H1 (cell line): ENCODE results near the gene PLP2. TPM values are rescaled to one million over a fixed set of nuclear protein-coding genes. Genes with fewer than 3 reads are reported as not detected.

ENCODE experiments used
- CTCF ChIA-PET: fragments of 300-600 bp; sonication (Branson Sonifier 250); formaldehyde crosslinking; loops from one replicate; lab custom pipeline; 2021; ENCODE audit not compliant: partially characterized antibody; lab: Charles Lee
- POLR2A ChIA-PET: fragments of 300-600 bp; sonication (Branson Sonifier 250); formaldehyde crosslinking; loops from one replicate; lab custom pipeline; 2021; ENCODE audit warnings: inconsistent platforms; ENCODE audit not compliant: partially characterized antibody; lab: Charles Lee
- DNase-seq, 2 experiments: peaks; one replicate each; pipeline versions ENCODE4 v3.0.0 to v3.0.0-alpha.2; 2010 to 2022; ENCODE audit warnings: low spot score in 2 of 2, low read depth in 1 of 2, mixed read lengths in 1 of 2
- FAIRE-seq: peaks from 2 replicates; lab custom pipeline; 2011; peaks lifted over from hg19 to GRCh38; lab: Jason Lieb, UNC
- H2AFZ ChIP-seq: 2 replicates; pipeline ENCODE4 v1.8.1; 2012; ENCODE audit warnings: low read length, inconsistent platforms
- H2AK5ac ChIP-seq: 2 replicates; pipeline ENCODE4 v1.6.1; 2013; ENCODE audit warnings: low read depth, low read length
- H2BK120ac ChIP-seq: replicated peaks from 2 replicates; pipeline ENCODE3; 2013; ENCODE audit warnings: low read depth, low read length, inconsistent platforms
- H2BK12ac ChIP-seq: 2 replicates; pipeline ENCODE4 v1.6.1; 2013; ENCODE audit warnings: low read depth, low read length
- H2BK15ac ChIP-seq: 2 replicates; pipeline ENCODE4 v1.6.1; 2013; ENCODE audit warnings: low read length
- H2BK20ac ChIP-seq: 2 replicates; pipeline ENCODE4 v1.6.1; 2013; ENCODE audit warnings: low read length
- H2BK5ac ChIP-seq: 2 replicates; pipeline ENCODE4 v1.6.1; 2013; ENCODE audit warnings: low read depth, low read length
- H3K14ac ChIP-seq: 2 replicates; pipeline ENCODE4 v1.6.1; 2013; ENCODE audit warnings: inconsistent platforms; ENCODE audit not compliant: insufficient read length
- H3K18ac ChIP-seq: 2 replicates; pipeline ENCODE4 v1.6.1; 2013; ENCODE audit warnings: low read length; ENCODE audit errors: extremely low read depth
- H3K23ac ChIP-seq: 2 replicates; pipeline ENCODE4 v1.6.1; 2013; ENCODE audit warnings: inconsistent platforms; ENCODE audit not compliant: insufficient read length
- H3K23me2 ChIP-seq: 2 replicates; pipeline ENCODE4 v1.6.1; 2013; ENCODE audit warnings: low read depth, low read length
- H3K27ac ChIP-seq: 2 replicates; pipeline ENCODE4 v1.6.1; 2011; ENCODE audit warnings: low read depth, low read length, inconsistent platforms
- H3K27me3 ChIP-seq, 4 experiments: replicated peaks in 1 of 4; 1 replicate in 1 of 4; 2 replicates in 3 of 4; pipeline versions ENCODE4 v1.6.1 to v1.8.1; 2011 to 2013; ENCODE audit warnings: low read length in 3 of 4, mild to moderate bottlenecking in 3 of 4, inconsistent platforms in 2 of 4, mixed read lengths in 2 of 4, moderate library complexity in 1 of 4; ENCODE audit not compliant: control insufficient read depth in 3 of 4, insufficient read depth in 3 of 4; ENCODE audit errors: extremely low read depth in 1 of 4
- H3K36me3 ChIP-seq, 4 experiments: 2 replicates each; pipeline versions ENCODE4 v1.6.1 to v1.8.1; 2011 to 2013; ENCODE audit warnings: mild to moderate bottlenecking in 4 of 4, low read length in 3 of 4, moderate library complexity in 2 of 4, control low read depth in 1 of 4, inconsistent platforms in 1 of 4; ENCODE audit not compliant: insufficient read depth in 4 of 4, control insufficient read depth in 2 of 4
- H3K4ac ChIP-seq: replicated peaks from 2 replicates; pipeline ENCODE3; 2013; ENCODE audit warnings: low read length, low read depth, mixed read lengths, inconsistent platforms; ENCODE audit not compliant: insufficient read length
- H3K4me1 ChIP-seq, 4 experiments: replicated peaks in 1 of 4; 1 replicate in 1 of 4; 2 replicates in 3 of 4; pipeline versions ENCODE4 v1.6.1 to v1.8.1; 2011 to 2013; ENCODE audit warnings: low read length in 3 of 4, inconsistent platforms in 2 of 4, mixed read lengths in 1 of 4; ENCODE audit not compliant: insufficient read depth in 4 of 4, control insufficient read depth in 3 of 4
- H3K4me2 ChIP-seq, 2 experiments: 2 replicates each; pipeline versions ENCODE4 v1.6.1 to v1.8.1; 2011 to 2013; ENCODE audit warnings: low read depth in 2 of 2, low read length in 2 of 2, control low read depth in 1 of 2, inconsistent platforms in 1 of 2, mild to moderate bottlenecking in 1 of 2; ENCODE audit not compliant: insufficient read depth in 1 of 2
- H3K4me3 ChIP-seq, 4 experiments: fragments of 200-600, 300-600 bp in 1 of 4; sonication (generic), shearing (Covaris generic), sonication (Bioruptor Twin) in 1 of 4; 2 replicates each; pipeline versions ENCODE4 v1.5.1 to v1.8.1; 2011 to 2016; ENCODE audit warnings: low read length in 4 of 4, low read depth in 3 of 4, control low read depth in 2 of 4, inconsistent platforms in 2 of 4, mild to moderate bottlenecking in 2 of 4, mixed read lengths in 1 of 4, moderate library complexity in 1 of 4; ENCODE audit not compliant: insufficient read depth in 2 of 4; ENCODE audit errors: extremely low read depth in 1 of 4
- H3K56ac ChIP-seq: replicated peaks from 2 replicates; pipeline ENCODE3; 2013; ENCODE audit warnings: low read depth, mild to moderate bottlenecking, mixed read lengths, low read length, inconsistent platforms; ENCODE audit not compliant: insufficient read length
- H3K79me1 ChIP-seq: 2 replicates; pipeline ENCODE4 v1.6.1; 2013; ENCODE audit warnings: low read depth, low read length, control low read depth
- H3K79me2 ChIP-seq, 2 experiments: 2 replicates each; pipeline versions ENCODE4 v1.6.1 to v1.8.1; 2012 to 2013; ENCODE audit warnings: low read length in 2 of 2, mild to moderate bottlenecking in 2 of 2, inconsistent platforms in 1 of 2; ENCODE audit not compliant: insufficient read depth in 2 of 2, control insufficient read depth in 1 of 2
- H3K9ac ChIP-seq, 4 experiments: replicated peaks in 1 of 4; 1 replicate in 1 of 4; 2 replicates in 3 of 4; pipeline versions ENCODE4 v1.6.1 to v1.8.1; 2011 to 2013; ENCODE audit warnings: low read depth in 3 of 4, low read length in 3 of 4, control low read depth in 2 of 4, mild to moderate bottlenecking in 2 of 4, moderate library complexity in 2 of 4, inconsistent platforms in 1 of 4; ENCODE audit errors: extremely low read depth in 1 of 4
- H3K9me3 ChIP-seq, 2 experiments: 2 replicates each; pipeline versions ENCODE4 v1.6.1 to v1.8.1; 2012 to 2013; ENCODE audit warnings: mild to moderate bottlenecking in 2 of 2, moderate library complexity in 2 of 2, control low read depth in 1 of 2, inconsistent platforms in 1 of 2, low read depth in 1 of 2, low read length in 1 of 2, mixed read lengths in 1 of 2; ENCODE audit not compliant: insufficient read depth in 2 of 2
- H4K20me1 ChIP-seq, 2 experiments: replicated peaks in 1 of 2; 2 replicates each; pipeline versions ENCODE3 to v1.8.1; 2011 to 2013; ENCODE audit warnings: inconsistent platforms in 2 of 2, low read length in 2 of 2, mild to moderate bottlenecking in 1 of 2; ENCODE audit not compliant: insufficient read depth in 2 of 2, control insufficient read depth in 1 of 2
- H4K5ac ChIP-seq: 2 replicates; pipeline ENCODE4 v1.6.1; 2013; ENCODE audit warnings: low read length, low read depth, mixed read lengths, inconsistent platforms; ENCODE audit not compliant: insufficient read length
- H4K8ac ChIP-seq: 2 replicates; pipeline ENCODE4 v1.8.0; 2013; ENCODE audit warnings: mild to moderate bottlenecking, moderate library complexity, low read length, inconsistent platforms; ENCODE audit not compliant: insufficient read depth; ENCODE audit errors: extremely low read depth
- H4K91ac ChIP-seq: replicated peaks from 2 replicates; pipeline ENCODE3; 2013; ENCODE audit warnings: low read length, mixed read lengths, inconsistent platforms; ENCODE audit not compliant: insufficient read length
- EGR1 ChIP-seq: IDR thresholded peaks from 2 replicates; pipeline ENCODE4 v1.6.1; 2011; ENCODE audit warnings: low read depth, low read length, borderline replicate concordance
- TEAD4 ChIP-seq: IDR thresholded peaks from 2 replicates; pipeline ENCODE4 v1.6.1; 2012; ENCODE audit warnings: low read depth, low read length, inconsistent platforms, mixed read lengths
- WGBS, 2 experiments: shearing (Covaris generic) in 1 of 2; methylation state at CpG; one replicate each; pipeline versions ENCODE4 v1.1.6 to v1.1.7; 2013 to 2015; ENCODE audit warnings: low lambda C conversion rate in 2 of 2, mixed read lengths in 2 of 2, inconsistent platforms in 1 of 2, low coverage in 1 of 2, missing lambda C conversion rate in 1 of 2; ENCODE audit not compliant: insufficient replicate concordance in 2 of 2, insufficient coverage in 1 of 2, insufficient read length in 1 of 2; ENCODE audit errors: extremely low coverage in 1 of 2, missing lambda C conversion rate in 1 of 2; 5-methylcytosine and 5-hydroxymethylcytosine counted together
- polyA plus RNA-seq, 7 experiments: library from polyadenylated mRNA; depleted of rRNA in 3 of 7; stranded (reverse) in 5 of 7; unstranded in 2 of 7; fragments of >200 nt in 5 of 7; fragments of 200-250 nt in 2 of 7; gene quantifications; 1 replicate in 5 of 7; 2 replicates in 1 of 7; 4 replicates in 1 of 7; pipeline versions ENCODE4 v1.2.1 to v1.2.3, GENCODE V29; 2011 to 2013; ENCODE audit warnings: missing spikeins in 2 of 7, mixed read lengths in 2 of 7
- total RNA-seq: library from RNA; stranded (reverse); fragmentation: NEBNext Ultra II Directional; extraction: Animal tissue kit (Norgen Biotek cat#: 25700); gene quantifications from 2 replicates; pipeline ENCODE4 v1.2.1, GENCODE V29; 2021

Gene PLP2
- total and polyA plus RNA-seq, 2 of the 8 experiments (the other 6 are each of a cell fraction or from before 2014, with no cell fraction given): 10.3 to 23.4 TPM

DNA sequence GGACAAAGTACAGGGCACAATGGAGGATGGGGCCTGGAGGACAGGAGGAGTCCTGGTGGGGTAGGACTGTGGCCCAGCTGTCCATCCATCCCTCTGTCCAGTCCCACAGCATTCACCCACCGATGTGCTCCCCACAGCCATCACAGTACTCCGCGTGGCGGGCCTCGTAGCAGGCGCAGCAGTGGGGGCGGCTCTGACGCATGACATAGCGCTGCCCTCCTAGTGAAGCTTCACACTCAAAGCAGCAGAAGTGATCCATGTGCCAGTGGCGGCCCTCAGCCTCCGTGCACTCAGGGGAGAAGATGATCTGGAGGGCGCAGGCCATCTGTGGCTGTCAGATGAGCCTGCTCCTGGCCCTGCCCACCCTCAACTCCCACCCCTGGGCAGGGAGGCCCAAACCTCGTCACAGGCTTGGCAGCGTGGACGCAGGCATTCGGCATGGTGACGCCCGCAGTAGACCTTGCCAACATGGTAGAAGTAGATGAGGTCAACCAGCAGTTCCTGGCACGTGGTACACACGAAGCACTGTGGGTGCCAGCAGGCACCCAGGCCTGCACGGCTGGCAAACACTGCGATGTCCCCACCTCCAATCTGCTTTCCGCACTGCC is 6.3 kb downstream of the PLP2 start:
- H3K79me1 ChIP-seq: no peaks in the 10 kb centered on the region
- no peak overlapping the region for H3K9ac ChIP-seq
- H4K8ac ChIP-seq: no peak overlapping the region
- H3K36me3 ChIP-seq: peaks cover 0 to 16% (median 4%) of the 10 kb centered on the region in 4 experiments; a peak in 5 of 8 replicates
- FAIRE-seq (no peak), DNase-seq (no peak)
- TF ChIP-seq EGR1 (no peak), TEAD4 (no peak)
- H4K20me1 ChIP-seq: peaks cover 0 to 5% of the 10 kb centered on the region in 2 experiments
- H2BK15ac ChIP-seq: no peak overlapping the region
- no peak overlapping the region for H3K4me3 ChIP-seq
- no peak overlapping the region for H2BK12ac ChIP-seq
- no peak overlapping the region for H3K4ac ChIP-seq
- no peak overlapping the region for H3K27ac ChIP-seq
- H3K27me3 ChIP-seq: no peaks in the 10 kb centered on the region; a peak in 2 of 7 replicates
- no peak overlapping the region for H2BK20ac ChIP-seq
- H3K79me2 ChIP-seq: no peaks in the 10 kb centered on the region
- no peak overlapping the region for H3K14ac ChIP-seq
- WGBS, 2 experiments: 96% methylated on average over 11 of the region's 23 CpGs; no CpG with 5 or more reads in 1 of the 2 experiments
- H3K4me1 ChIP-seq: no peaks in the 10 kb centered on the region
- ChIA-PET CTCF (interaction anchor here (1.5 kb wide), 1 partner anchor 35 kb away, joined by 6 read pairs; no protein-coding TSS in a partner anchor), POLR2A (interaction anchor here (1.4 kb wide), 1 partner anchor 15 kb away, joined by 3 read pairs; no protein-coding TSS in a partner anchor)
- H4K91ac ChIP-seq: no peak overlapping the region
- no peaks in the 10 kb centered on the region for H3K23me2 ChIP-seq
- no peak overlapping the region for H3K56ac ChIP-seq
- no peak overlapping the region for H4K5ac ChIP-seq
- no peak overlapping the region for H3K18ac ChIP-seq
- H3K4me2 ChIP-seq: no peak overlapping the region
- no peak overlapping the region for H2AFZ ChIP-seq
- H2AK5ac ChIP-seq: no peak overlapping the region
- H2BK5ac ChIP-seq: no peak overlapping the region
- H3K9me3 ChIP-seq: no peaks in the 10 kb centered on the region
- no peak overlapping the region for H2BK120ac ChIP-seq
- no peak overlapping the region for H3K23ac ChIP-seq
